HG03521 (cell line): ENCODE data around the gene HEG1.
"Not testable (repeated sequence)": the region's sequence is repeated elsewhere in the genome, so short reads cannot be mapped to it uniquely, and the experiment has no call there.

Experiments used
- ATAC-seq: cut with Tn5 transposase; IDR thresholded peaks from one replicate; pipeline ENCODE4 v1.9.1; 2021; ENCODE audit warnings: mild to moderate bottlenecking, moderate library complexity; ENCODE audit not compliant: unreplicated experiment

Gene HEG1

GRCh38 chr3:125055913-125056745 is at the start of gene HEG1:
TSS of gene HEG1 (minus strand) at chr3:125055997. CDS start at chr3:125055890, 107 bp downstream.
- peak; percentile 57 for ATAC-seq

GRCh38 chr3:125105116-125105515 is 49.3 kb upstream of the HEG1 start:
- no peak for ATAC-seq

GRCh38 chr3:125104639-125105038 is 48.8 kb upstream of the HEG1 start:
- no peak for ATAC-seq

GRCh38 chr3:125103406-125103805 is 47.6 kb upstream of the HEG1 start:
- no peak for ATAC-seq

GRCh38 chr3:125102470-125102869 is 46.7 kb upstream of the HEG1 start:
- ATAC-seq = no peak

- no peak for ATAC-seq
Measured at GRCh38 chr3:125098611-125099291, 43.0 kb upstream of the HEG1 start.

GRCh38 chr3:125090649-125091048 is 34.9 kb upstream of the HEG1 start:
- ATAC-seq = no peak

- no peak for ATAC-seq
Measured at GRCh38 chr3:125087768-125088391, 32.1 kb upstream of the HEG1 start.

- no peak for ATAC-seq
Measured at GRCh38 chr3:125085166-125085565, 29.4 kb upstream of the HEG1 start.

- ATAC-seq = no peak
Measured at GRCh38 chr3:125083776-125084175, 28.0 kb upstream of the HEG1 start.

- not testable (repeated sequence) for ATAC-seq
Measured at GRCh38 chr3:125082339-125082738, 26.5 kb upstream of the HEG1 start.

- no peak for ATAC-seq
Measured at GRCh38 chr3:125080077-125080476, 24.3 kb upstream of the HEG1 start.

- ATAC-seq = no peak
Measured at GRCh38 chr3:125079675-125080045, 23.9 kb upstream of the HEG1 start.

GRCh38 chr3:125078951-125079674 is 23.3 kb upstream of the HEG1 start:
- ATAC-seq = no peak

- no peak for ATAC-seq
Measured at GRCh38 chr3:125077864-125078263, 22.1 kb upstream of the HEG1 start.

GRCh38 chr3:125076464-125076863 is 20.7 kb upstream of the HEG1 start:
- no peak for ATAC-seq

GRCh38 chr3:125075738-125076137 is 19.9 kb upstream of the HEG1 start:
- ATAC-seq = no peak

- no peak for ATAC-seq
Measured at GRCh38 chr3:125073390-125073905, 17.7 kb upstream of the HEG1 start.

- no peak for ATAC-seq
Measured at GRCh38 chr3:125072749-125073389, 17.1 kb upstream of the HEG1 start.

- ATAC-seq = no peak
Measured at GRCh38 chr3:125072301-125072700, 16.5 kb upstream of the HEG1 start.
